ENCODE data around the gene LSM11.

Gene LSM11

GRCh38 chr5:157766442-157766841, 22.9 kb downstream of the LSM11 start:
- Histone ChIP-seq H3K4me3 (ENCODE audit: low read length) (no peak overlapping the region), H4K20me1 (ENCODE audit: insufficient read depth, low read length) (no peaks in the 10 kb centered on the region)
- no peak for DNase-seq

GRCh38 chr5:157766902-157767301, 23.4 kb downstream of the LSM11 start:
- no peak overlapping the region for H3K27ac ChIP-seq (ENCODE audit: low read length)
- TF ChIP-seq CTCF (IDR thresholded peaks at IDR 0.05; ENCODE audit: low read length): no peak
- no peak for TF ChIP-seq EZH2phosphoT487 (IDR thresholded peaks at IDR 0.05; ENCODE audit: low read length)
- TF ChIP-seq EZH2 (optimal IDR thresholded peaks at IDR 0.05; ENCODE audit: low read depth, low read length): no peak
- H3F3A ChIP-seq (ENCODE audit: insufficient read depth, low read length): no peaks in the 10 kb centered on the region
- no peaks in the 10 kb centered on the region for H4K20me1 ChIP-seq (ENCODE audit: insufficient read depth, low read length)
- H3K9me3 ChIP-seq (replicated peaks; ENCODE audit: insufficient read depth, low read length): no peaks in the 10 kb centered on the region
- no peak overlapping the region for H3K9ac ChIP-seq (ENCODE audit: low read length)
- no peaks in the 10 kb centered on the region for H3K4me1 ChIP-seq (ENCODE audit: low read length)
- no peak overlapping the region for H3K4me2 ChIP-seq (ENCODE audit: low read depth, low read length)
- no peak for DNase-seq
- H3K36me3 ChIP-seq (replicated peaks; ENCODE audit: insufficient read depth, low read length): no peaks in the 10 kb centered on the region
- no peak overlapping the region for H3K4me3 ChIP-seq (ENCODE audit: low read length)
- no peak overlapping the region for H2AFZ ChIP-seq (ENCODE audit: low read length)
- H3K79me2 ChIP-seq (ENCODE audit: low read length): no peaks in the 10 kb centered on the region
- no peaks in the 10 kb centered on the region for H3K9me2 ChIP-seq (replicated peaks; ENCODE audit: insufficient read depth, low read length)
- no peaks in the 10 kb centered on the region for H3K27me3 ChIP-seq (replicated peaks; ENCODE audit: insufficient read depth, low read length)

More at GRCh38 chr5:157766442-157766841, 22.9 kb downstream of the LSM11 start:
- Histone ChIP-seq H3K9me3 (replicated peaks; ENCODE audit: insufficient read depth, low read length) (no peaks in the 10 kb centered on the region), H2AFZ (ENCODE audit: low read length) (no peak overlapping the region), H3K27me3 (replicated peaks; ENCODE audit: insufficient read depth, low read length) (no peaks in the 10 kb centered on the region), H3F3A (ENCODE audit: insufficient read depth, low read length) (no peaks in the 10 kb centered on the region), H3K9ac (ENCODE audit: low read length) (no peak overlapping the region), H3K27ac (ENCODE audit: low read length) (no peak overlapping the region), H3K9me2 (replicated peaks; ENCODE audit: insufficient read depth, low read length) (no peaks in the 10 kb centered on the region), H3K79me2 (ENCODE audit: low read length) (no peaks in the 10 kb centered on the region), H3K4me1 (ENCODE audit: low read length) (peaks cover 4% of the 10 kb centered on the region; the same call in 1 of the 2 replicates), H3K36me3 (replicated peaks; ENCODE audit: insufficient read depth, low read length) (no peaks in the 10 kb centered on the region), H3K4me2 (ENCODE audit: low read depth, low read length) (no peak overlapping the region)
- TF ChIP-seq EZH2 (optimal IDR thresholded peaks at IDR 0.05; ENCODE audit: low read depth, low read length) (no peak), EZH2phosphoT487 (IDR thresholded peaks at IDR 0.05; ENCODE audit: low read length) (no peak), CTCF (IDR thresholded peaks at IDR 0.05; ENCODE audit: low read length) (no peak)

GRCh38 chr5:157767689-157768088, 24.2 kb downstream of the LSM11 start:
- no peak for DNase-seq
- H3K9ac ChIP-seq (ENCODE audit: low read length): no peak overlapping the region
- H3K27ac ChIP-seq (ENCODE audit: low read length): no peak overlapping the region
- H3K4me2 ChIP-seq (ENCODE audit: low read depth, low read length): no peak overlapping the region
- no peaks in the 10 kb centered on the region for H3K4me1 ChIP-seq (ENCODE audit: low read length)
- no peaks in the 10 kb centered on the region for H4K20me1 ChIP-seq (ENCODE audit: insufficient read depth, low read length)
- H3K36me3 ChIP-seq (replicated peaks; ENCODE audit: insufficient read depth, low read length): no peaks in the 10 kb centered on the region
- no peak for TF ChIP-seq EZH2 (optimal IDR thresholded peaks at IDR 0.05; ENCODE audit: low read depth, low read length)
- no peak for TF ChIP-seq EZH2phosphoT487 (IDR thresholded peaks at IDR 0.05; ENCODE audit: low read length)
- TF ChIP-seq CTCF (IDR thresholded peaks at IDR 0.05; ENCODE audit: low read length): no peak
- H3K9me2 ChIP-seq (replicated peaks; ENCODE audit: insufficient read depth, low read length): no peaks in the 10 kb centered on the region
- H3F3A ChIP-seq (ENCODE audit: insufficient read depth, low read length): no peaks in the 10 kb centered on the region
- no peaks in the 10 kb centered on the region for H3K79me2 ChIP-seq (ENCODE audit: low read length)
- H3K27me3 ChIP-seq (replicated peaks; ENCODE audit: insufficient read depth, low read length): no peaks in the 10 kb centered on the region
- no peak overlapping the region for H3K4me3 ChIP-seq (ENCODE audit: low read length)
- no peaks in the 10 kb centered on the region for H3K9me3 ChIP-seq (replicated peaks; ENCODE audit: insufficient read depth, low read length)
- H2AFZ ChIP-seq (ENCODE audit: low read length): no peak overlapping the region
